HG03460 (cell line): ENCODE measurements around the gene USP44.
"Not testable (repeated sequence)": the region's sequence is repeated elsewhere in the genome, so short reads cannot be mapped to it uniquely, and the experiment has no call there.

Source experiments
- ATAC-seq: cut with Tn5 transposase; IDR thresholded peaks from one replicate; pipeline ENCODE4 v1.9.1; 2021; ENCODE audit not compliant: unreplicated experiment

Gene USP44

GRCh38 chr12:95551305-95551704, at the start of gene USP44:
TSS of gene USP44 (minus strand) at chr12:95551476. CDS start at chr12:95534256, 17,220 bp downstream.
- no peak for ATAC-seq

GRCh38 chr12:95600567-95600966, 49.3 kb upstream of the USP44 start:
- no peak for ATAC-seq

- ATAC-seq, result no peak
These were observed 48.6 kb upstream of the USP44 start for GRCh38 chr12:95599880-95600279.

GRCh38 chr12:95594136-95594535, 42.9 kb upstream of the USP44 start:
- no peak for ATAC-seq

- no peak for ATAC-seq
These were observed 42.1 kb upstream of the USP44 start for GRCh38 chr12:95593266-95593871.

- no peak for ATAC-seq
These were observed 40.5 kb upstream of the USP44 start for GRCh38 chr12:95591731-95592130.

GRCh38 chr12:95590775-95591174, 39.5 kb upstream of the USP44 start:
- ATAC-seq, result no peak

- no peak for ATAC-seq
These were observed 32.7 kb upstream of the USP44 start for GRCh38 chr12:95583933-95584332.

GRCh38 chr12:95582230-95583058, 31.2 kb upstream of the USP44 start:
- no peak for ATAC-seq

- no peak for ATAC-seq
These were observed 26.5 kb upstream of the USP44 start for GRCh38 chr12:95577820-95578219.

GRCh38 chr12:95574799-95575452, 23.6 kb upstream of the USP44 start:
- ATAC-seq, result no peak

- no peak for ATAC-seq
These were observed 22.8 kb upstream of the USP44 start for GRCh38 chr12:95573951-95574576.

GRCh38 chr12:95571369-95571768, 20.1 kb upstream of the USP44 start:
- ATAC-seq, result no peak

GRCh38 chr12:95568045-95568444, 16.8 kb upstream of the USP44 start:
- ATAC-seq, result not testable (repeated sequence)

- no peak for ATAC-seq
These were observed 6.3 kb upstream of the USP44 start for GRCh38 chr12:95557625-95558024.

GRCh38 chr12:95554532-95555071, 3.3 kb upstream of the USP44 start:
- no peak for ATAC-seq

- ATAC-seq, result no peak
These were observed 2.1 kb upstream of the USP44 start for GRCh38 chr12:95553197-95553943.

- no peak for ATAC-seq
These were observed 739 bp upstream of the USP44 start for GRCh38 chr12:95551913-95552516.

GRCh38 chr12:95549392-95550084, 1.7 kb downstream of the USP44 start:
- ATAC-seq, result no peak
